Pancreas (tissue), 10 donors: ENCODE data around the gene ABCD3. TPM values are rescaled to one million over a fixed set of nuclear protein-coding genes. Genes with fewer than 3 reads are reported as not detected.
A peak's percentile ranks its signal among the peaks of the same experiment; 100 is the strongest.

Experiments used
- ATAC-seq, 4 donors: fragments of 200-7000 bp; cut with Tn5 transposase; one replicate each; pipeline versions ENCODE4 v1.8.0 to v1.9.1; 2020; ENCODE audit warnings: mild to moderate bottlenecking in 4 of 4, moderate library complexity in 4 of 4
- DNase-seq, 6 donors: peaks; one replicate each; pipeline ENCODE4 v3.0.0-alpha.2; 2020
- FAIRE-seq: peaks from 2 replicates; lab custom pipeline; 2012; peaks lifted over from hg19 to GRCh38; lab: Jason Lieb, UNC
- H3K27ac ChIP-seq, 4 donors: fragments of 200-600 bp; sonication (generic); 1 replicate in 3 of 4; 2 replicates in 1 of 4; pipeline versions ENCODE4 v1.5.0 to v1.8.0; 2020
- H3K27me3 ChIP-seq, 4 donors: fragments of 200-600 bp; one replicate each; pipeline ENCODE4 v1.8.0; 2021
- H3K36me3 ChIP-seq, 3 donors: fragments of 200-600 bp; sonication (generic) in 1 of 3; one replicate each; pipeline versions ENCODE4 v1.5.0 to v1.8.0; 2020 to 2021
- H3K4me1 ChIP-seq, 3 donors: fragments of 200-600 bp; one replicate each; pipeline ENCODE4 v1.8.0; 2021
- H3K4me3 ChIP-seq, 4 donors: fragments of 200-600 bp; sonication (generic) in 2 of 4; one replicate each; pipeline versions ENCODE4 v1.5.0 to v1.8.0; 2020 to 2021
- H3K9me3 ChIP-seq, 4 donors: fragments of 200-600 bp; one replicate each; pipeline ENCODE4 v1.8.0; 2021
- CTCF ChIP-seq, 4 donors: fragments of 200-600 bp; sonication (generic) in 3 of 4; IDR thresholded peaks; one replicate each; pipeline versions ENCODE4 v1.5.0 to v1.8.0; 2021; ENCODE audit warnings: antibody characterized with exemption in 4 of 4
- WGBS, 2 donors: extraction: QIAGEN DNeasy Blood & Tissue Kit; methylation state at CpG; one replicate each; pipeline ENCODE4 v1.1.7; 2013; 5-methylcytosine and 5-hydroxymethylcytosine counted together
- intact Hi-C, 3 donors: fragments of 100-400 bp; cut with DNase I; formaldehyde crosslinking; loops; one replicate each; pipeline versions ENCODE4 v1.11.1 to v1.14.2; 2022
- polyA plus RNA-seq, 2 donors: library from polyadenylated mRNA; stranded (reverse); fragments of 200-250 nt; gene quantifications; one replicate each; pipeline ENCODE4 v1.2.3, GENCODE V29; 2013
- total RNA-seq, 6 donors: library from RNA; stranded (reverse); fragmentation: NEBNext Ultra II Directional in 4 of 6; extraction: Animal tissue kit (Norgen Biotek cat#: 25700) in 4 of 6; gene quantifications; one replicate each; pipeline versions ENCODE4 v1.2.1 to v1.2.4, GENCODE V29; 2021 to 2023
- donor health status: healthy with polysubstance abuse.
- donor health status: DM: no; HTN: no; CAD: no; lungs with moderate emphysema.
- donor health status: DM: no; HTN: no; CAD: no.
- donor health status: control.
- donor health status: control.
- donor health status: Bipolar disorder and iron deficiency.
- donor health status: DM: yes; HTN: yes; CAD: no.
- donor health status: DM: no; HTN: no; CAD: no.
- donor health status: DM: no; HTN: no; CAD: no.
- donor health status: DM: yes; HTN: yes; CAD: no.

Gene ABCD3
- total and polyA plus RNA-seq, 8 donors: 11.7 to 35.8 (median 30.8) TPM

- H3K9me3 ChIP-seq: no peaks in the 10 kb centered on the region
- H3K4me1 ChIP-seq: peaks cover 0 to 5% (median 0%) of the 10 kb centered on the region in 3 donors
- H3K27me3 ChIP-seq: no peaks in the 10 kb centered on the region
- intact Hi-C loops: no loop called here
- no peak overlapping the region for H3K27ac ChIP-seq
- DNase-seq (no peak), FAIRE-seq (no peak), ATAC-seq (peak; percentile 27 to 51 (median 33))
- no peaks in the 10 kb centered on the region for H3K36me3 ChIP-seq
- no peak overlapping the region for H3K4me3 ChIP-seq
- 92 to 94% methylated on average over 1 of the region's 1 CpG for WGBS, 2 donors
- no peak for TF ChIP-seq CTCF (IDR thresholded peaks at IDR 0.05)
These were observed 23.9 kb upstream of the ABCD3 start for GRCh38 chr1:94394247-94394646.

GRCh38 chr1:94395231-94395630 lies 23.0 kb upstream of the ABCD3 start:
- intact Hi-C loops: no loop called here
- H3K36me3 ChIP-seq: no peaks in the 10 kb centered on the region
- FAIRE-seq (no peak), ATAC-seq (no peak), DNase-seq (no peak)
- no peak overlapping the region for H3K4me3 ChIP-seq
- no peaks in the 10 kb centered on the region for H3K9me3 ChIP-seq
- no peak for TF ChIP-seq CTCF (IDR thresholded peaks at IDR 0.05)
- 50 to 64% methylated on average over 3 of the region's 3 CpGs for WGBS, 2 donors
- no peaks in the 10 kb centered on the region for H3K27me3 ChIP-seq
- H3K27ac ChIP-seq: no peak overlapping the region
- H3K4me1 ChIP-seq: peaks cover 0 to 5% (median 0%) of the 10 kb centered on the region in 3 donors

- Histone ChIP-seq H3K27ac (no peak overlapping the region), H3K36me3 (no peaks in the 10 kb centered on the region), H3K9me3 (no peaks in the 10 kb centered on the region), H3K27me3 (no peaks in the 10 kb centered on the region), H3K4me3 (no peak overlapping the region), H3K4me1 (peaks cover 0 to 5% (median 0%) of the 10 kb centered on the region in 3 donors)
- no peak for DNase-seq
- ATAC-seq: peak in 3 of 4 donors; percentile 46 to 70 (median 63)
- no peak for FAIRE-seq
- 96 to 97% methylated on average over 2 of the region's 2 CpGs for WGBS, 2 donors
- no peak for TF ChIP-seq CTCF (IDR thresholded peaks at IDR 0.05)
- intact Hi-C loops: no loop called here
These were observed 22.4 kb upstream of the ABCD3 start for GRCh38 chr1:94395748-94396309.

- no peak for TF ChIP-seq CTCF (IDR thresholded peaks at IDR 0.05)
- ATAC-seq (no peak), FAIRE-seq (no peak), DNase-seq (no peak)
- no peak overlapping the region for H3K4me3 ChIP-seq
- H3K4me1 ChIP-seq: peaks cover 0 to 5% (median 0%) of the 10 kb centered on the region in 3 donors
- no peaks in the 10 kb centered on the region for H3K9me3 ChIP-seq
- no peaks in the 10 kb centered on the region for H3K36me3 ChIP-seq
- intact Hi-C loops: no loop called here
- H3K27me3 ChIP-seq: no peaks in the 10 kb centered on the region
- no peak overlapping the region for H3K27ac ChIP-seq
- 85 to 88% methylated on average over 11 of the region's 11 CpGs for WGBS, 2 donors
These were observed 21.7 kb upstream of the ABCD3 start for GRCh38 chr1:94396356-94397010.

GRCh38 chr1:94398356-94398755 lies 19.8 kb upstream of the ABCD3 start:
- no peak for TF ChIP-seq CTCF (IDR thresholded peaks at IDR 0.05)
- WGBS, 2 donors: 84 to 88% methylated on average over 5 of the region's 5 CpGs
- no peaks in the 10 kb centered on the region for H3K9me3 ChIP-seq
- H3K27me3 ChIP-seq: no peaks in the 10 kb centered on the region
- H3K4me3 ChIP-seq: no peak overlapping the region
- DNase-seq: no peak
- peaks cover 0 to 5% (median 0%) of the 10 kb centered on the region in 3 donors for H3K4me1 ChIP-seq
- no peaks in the 10 kb centered on the region for H3K36me3 ChIP-seq
- no peak overlapping the region for H3K27ac ChIP-seq
- no peak for ATAC-seq
- FAIRE-seq: no peak
- intact Hi-C loops: no loop called here
